Measurements from ENCODE around the gene CLCN3.

GRCh38 chr4:169603312-169603711 is 17.1 kb upstream of the CLCN3 start:
- TF ChIP-seq EZH2 (IDR thresholded peaks at IDR 0.05; ENCODE audit: borderline replicate concordance, control insufficient read depth, low read depth, low read length) = no peak
- TF ChIP-seq BHLHE40 (IDR thresholded peaks at IDR 0.05; ENCODE audit: borderline replicate concordance in 1 of 2, low read depth in 2 of 2, low read length in 1 of 2) = no peak
- no peak for TF ChIP-seq POLR2A (IDR thresholded peaks at IDR 0.05; ENCODE audit: low read depth, low read length)
- no peak for TF ChIP-seq BCL3 (IDR thresholded peaks at IDR 0.05; ENCODE audit: borderline replicate concordance, insufficient read depth, low read depth, low read length, poor library complexity, severe bottlenecking)
- TF ChIP-seq FOXM1 (IDR thresholded peaks at IDR 0.05; ENCODE audit: low read depth, low read length) = no peak
- TF ChIP-seq RFX5 (IDR thresholded peaks at IDR 0.05; ENCODE audit: low read depth, low read length) = no peak
- no peak for TF ChIP-seq CTCF (IDR thresholded peaks at IDR 0.05 in 2 of 3, conservative IDR thresholded peaks at IDR 0.05 in 1 of 3; ENCODE audit: control insufficient read depth in 2 of 3, extremely low read depth in 1 of 3, insufficient read depth in 1 of 3, low read depth in 3 of 3, low read length in 3 of 3)
- TF ChIP-seq REST (IDR thresholded peaks at IDR 0.05; ENCODE audit: low read depth, low read length) = no peak
- no peak for TF ChIP-seq KLF5 (IDR thresholded peaks at IDR 0.05; ENCODE audit: partially characterized antibody)
- no peak for TF ChIP-seq ELK1 (IDR thresholded peaks at IDR 0.05; ENCODE audit: low read depth, low read length)
- TF ChIP-seq SUZ12 (IDR thresholded peaks at IDR 0.05; ENCODE audit: unreplicated experiment) = no peak
- TF ChIP-seq ATF3 (IDR thresholded peaks at IDR 0.05; ENCODE audit: borderline replicate concordance, extremely low read depth, low read depth, low read length) = no peak
- no peak for TF ChIP-seq SUPT20H (IDR thresholded peaks at IDR 0.05; ENCODE audit: borderline replicate concordance, control insufficient read depth, low read depth, low read length)
- no peak for TF ChIP-seq IRF3 (IDR thresholded peaks at IDR 0.05)
